Activated T-helper 1 cell treated with anti-CD3 and anti-CD28 coated beads, Interleukin-12 subunit alpha, Interleukin-12 subunit beta, Interleukin-2, Interleukin-4 antibody, amounts not matched to agents 30 ng/mL and 10 ng/mL and 1 ng/mL, durations not matched to agents 14 hours and 24 hours and 36 hours (primary cell): Measurements from ENCODE around the gene NAT16. TPM values are rescaled to one million over a fixed set of nuclear protein-coding genes. Genes with fewer than 3 reads are reported as not detected.
"Not testable (repeated sequence)": the region's sequence is repeated elsewhere in the genome, so short reads cannot be mapped to it uniquely, and the experiment has no call there.

Experiments used
- DNase-seq: peaks from one replicate; pipeline ENCODE4 v3.0.0; 2021; ENCODE audit warnings: low spot score
- H3K27ac Mint-ChIP-seq: one replicate; pipeline ENCODE4 v1.8.0; 2021; ENCODE audit warnings: mild to moderate bottlenecking, mixed read lengths
- H3K27me3 Mint-ChIP-seq: one replicate; pipeline ENCODE4 v1.8.0; 2022; ENCODE audit warnings: mild to moderate bottlenecking, moderate library complexity, mixed read lengths; ENCODE audit not compliant: insufficient read depth
- H3K36me3 Mint-ChIP-seq: one replicate; pipeline ENCODE4 v1.8.0; 2021; ENCODE audit warnings: low read depth, mixed read lengths
- H3K4me1 Mint-ChIP-seq: one replicate; pipeline ENCODE4 v1.8.0; 2021; ENCODE audit warnings: low read depth, mixed read lengths
- H3K4me3 Mint-ChIP-seq: one replicate; pipeline ENCODE4 v1.8.0; 2021; ENCODE audit warnings: mild to moderate bottlenecking, moderate library complexity, mixed read lengths
- H3K9me3 Mint-ChIP-seq: one replicate; pipeline ENCODE4 v1.8.0; 2021; ENCODE audit warnings: mixed read lengths
- intact Hi-C: fragments of 100-400 bp; cut with micrococcal nuclease; formaldehyde crosslinking; loops from one replicate; pipeline ENCODE4 v1.15.1; 2024
- total RNA-seq: library from RNA; stranded (reverse); gene quantifications from 2 replicates; pipeline ENCODE4 v1.2.3, GENCODE V29; 2022

Gene NAT16
- total RNA-seq, 1 donor from 2014 or later, result 0.08 TPM

DNA sequence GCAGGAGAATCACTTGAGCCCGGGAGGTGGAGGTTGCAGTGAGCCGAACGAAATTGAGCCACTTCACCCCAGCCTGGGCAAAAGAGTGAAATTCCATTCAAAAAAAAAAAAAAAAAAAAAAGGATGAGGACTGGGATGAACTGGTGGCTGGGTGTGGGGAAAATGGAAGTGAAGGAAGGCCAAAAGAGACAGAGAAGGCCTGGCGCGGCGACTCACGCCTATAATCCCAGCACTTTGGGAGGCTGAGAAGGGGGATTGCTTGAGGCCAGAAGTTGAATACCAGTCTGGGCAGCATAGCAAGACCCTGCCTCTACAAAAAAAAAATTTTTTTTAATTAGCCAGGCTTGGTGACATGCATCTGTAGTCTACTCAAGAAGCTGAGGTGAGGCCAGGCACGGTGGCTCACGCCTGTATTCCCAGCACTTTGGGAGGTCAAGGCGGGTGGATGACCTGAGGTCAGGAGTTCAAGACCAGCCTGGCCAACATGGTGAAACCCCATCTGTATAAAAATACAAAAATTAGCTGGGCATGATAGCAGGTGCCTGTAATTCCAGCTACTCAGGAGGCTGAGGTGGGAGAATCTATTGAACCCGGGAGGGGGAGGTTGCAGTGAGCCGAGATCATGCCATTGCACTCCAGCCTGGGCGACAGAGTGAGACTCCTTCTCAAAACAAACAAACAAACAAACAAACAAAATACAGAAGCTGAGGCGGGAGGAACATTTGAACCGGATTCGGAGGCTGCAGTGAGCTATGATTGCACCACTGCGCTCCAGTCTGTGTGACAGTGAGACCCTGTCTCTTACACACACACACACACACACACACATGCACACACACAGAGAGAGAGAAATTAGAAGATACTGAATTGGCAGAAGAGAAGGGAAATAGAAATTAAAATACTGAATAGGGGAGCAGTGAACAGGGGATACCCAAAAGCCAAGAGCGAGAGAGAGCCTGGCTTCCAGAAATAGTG lies 47.2 kb downstream of the NAT16 start:
- H3K4me3 Mint-ChIP-seq, intact Hi-C loops, H3K9me3 Mint-ChIP-seq, DNase-seq, H3K27ac Mint-ChIP-seq, H3K36me3 Mint-ChIP-seq: not testable (repeated sequence)
- Mint-ChIP-seq H3K27me3 (peaks cover 41% of the 10 kb centered on the region), H3K4me1 (peaks cover 32% of the 10 kb centered on the region)

GRCh38 chr7:101129603-101130117 lies 50.4 kb downstream of the NAT16 start:
- intact Hi-C loops, result no loop called here
- H3K9me3 Mint-ChIP-seq, result no peaks in the 10 kb centered on the region
- peaks cover 2% of the 10 kb centered on the region for H3K36me3 Mint-ChIP-seq
- peaks cover 43% of the 10 kb centered on the region for H3K27me3 Mint-ChIP-seq
- peaks cover 42% of the 10 kb centered on the region for H3K4me1 Mint-ChIP-seq
- H3K4me3 Mint-ChIP-seq, result no peak overlapping the region
- H3K27ac Mint-ChIP-seq, result no peak overlapping the region
- DNase-seq, result no peak

- Mint-ChIP-seq H3K4me3 (no peak overlapping the region), H3K27ac (no peak overlapping the region), H3K9me3 (no peaks in the 10 kb centered on the region), H3K27me3 (peaks cover 47% of the 10 kb centered on the region), H3K36me3 (peaks cover 2% of the 10 kb centered on the region), H3K4me1 (peaks cover 34% of the 10 kb centered on the region)
- DNase-seq, result no peak
- intact Hi-C loops, result no loop called here
These were observed 51.9 kb downstream of the NAT16 start for GRCh38 chr7:101128040-101128834.

GRCh38 chr7:101127460-101128039 lies 52.5 kb downstream of the NAT16 start:
- no peak overlapping the region for H3K27ac Mint-ChIP-seq
- no peak for DNase-seq
- H3K36me3 Mint-ChIP-seq, result peaks cover 2% of the 10 kb centered on the region
- intact Hi-C loops, result no loop called here
- peaks cover 50% of the 10 kb centered on the region for H3K27me3 Mint-ChIP-seq
- H3K4me1 Mint-ChIP-seq, result peaks cover 36% of the 10 kb centered on the region
- H3K9me3 Mint-ChIP-seq, result no peaks in the 10 kb centered on the region
- peak overlapping the region; percentile 62 for H3K4me3 Mint-ChIP-seq

- DNase-seq, result peak; percentile 47
- H3K4me3 Mint-ChIP-seq, result peak within 1 kb of the TSS; percentile 62
- H3K4me1 Mint-ChIP-seq, result peaks cover 43% of the 10 kb centered on the region
- peaks cover 2% of the 10 kb centered on the region for H3K36me3 Mint-ChIP-seq
- H3K9me3 Mint-ChIP-seq, result no peaks in the 10 kb centered on the region
- peaks cover 49% of the 10 kb centered on the region for H3K27me3 Mint-ChIP-seq
- H3K27ac Mint-ChIP-seq, result peak within 1 kb of the TSS; percentile 58
- intact Hi-C loops, result no loop called here
These were observed 53.2 kb downstream of the NAT16 start, which contains the start of gene SERPINE1 for GRCh38 chr7:101126651-101127459. SERPINE1 (plus strand) TSS chr7:101127104; CDS start chr7:101128394, 1,290 bp downstream.

GRCh38 chr7:101125989-101126650 lies 54.0 kb downstream of the NAT16 start:
- Mint-ChIP-seq H3K27me3 (peaks cover 49% of the 10 kb centered on the region), H3K4me3 (no peak overlapping the region), H3K9me3 (no peaks in the 10 kb centered on the region), H3K27ac (peak overlapping the region; percentile 58), H3K4me1 (peaks cover 44% of the 10 kb centered on the region), H3K36me3 (no peaks in the 10 kb centered on the region)
- intact Hi-C loops, result no loop called here
- DNase-seq, result no peak

- H3K4me3 Mint-ChIP-seq, result peak overlapping the region; percentile 34
These were observed 55.6 kb downstream of the NAT16 start for GRCh38 chr7:101124376-101125056.

DNA sequence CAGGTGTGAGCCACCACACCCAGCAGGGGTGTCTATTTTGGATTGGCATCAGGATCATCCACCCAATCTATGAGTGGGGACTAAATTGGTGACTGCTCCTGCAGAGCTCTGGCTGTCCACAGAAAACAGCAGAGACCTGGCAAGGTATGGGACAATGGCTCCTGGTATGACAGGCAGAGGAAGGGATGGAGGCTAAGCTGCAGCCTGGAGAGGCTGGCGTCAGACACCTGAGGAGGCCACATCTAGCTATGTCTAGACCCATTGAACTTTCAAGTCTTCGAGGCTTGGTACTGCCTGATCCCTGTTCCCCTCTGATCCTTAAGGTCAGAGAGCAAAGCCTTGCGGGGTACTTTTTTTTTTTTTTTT lies 56.4 kb downstream of the NAT16 start:
- Mint-ChIP-seq H3K27me3 (peaks cover 43% of the 10 kb centered on the region), H3K9me3 (no peaks in the 10 kb centered on the region), H3K4me1 (peaks cover 44% of the 10 kb centered on the region), H3K36me3 (no peaks in the 10 kb centered on the region), H3K4me3 (no peak overlapping the region), H3K27ac (no peak overlapping the region)
- DNase-seq, result no peak
- intact Hi-C loops, result loop anchor here (2.0 kb wide), 1 partner anchor 13 kb away; no protein-coding TSS in a partner anchor

More at GRCh38 chr7:101124376-101125056, 55.6 kb downstream of the NAT16 start:
- no peaks in the 10 kb centered on the region for H3K9me3 Mint-ChIP-seq
- no peak for DNase-seq
- H3K27me3 Mint-ChIP-seq, result peaks cover 47% of the 10 kb centered on the region
- H3K4me1 Mint-ChIP-seq, result peaks cover 44% of the 10 kb centered on the region
- intact Hi-C loops, result no loop called here
- no peaks in the 10 kb centered on the region for H3K36me3 Mint-ChIP-seq
- H3K27ac Mint-ChIP-seq, result peak overlapping the region; percentile 82

DNA sequence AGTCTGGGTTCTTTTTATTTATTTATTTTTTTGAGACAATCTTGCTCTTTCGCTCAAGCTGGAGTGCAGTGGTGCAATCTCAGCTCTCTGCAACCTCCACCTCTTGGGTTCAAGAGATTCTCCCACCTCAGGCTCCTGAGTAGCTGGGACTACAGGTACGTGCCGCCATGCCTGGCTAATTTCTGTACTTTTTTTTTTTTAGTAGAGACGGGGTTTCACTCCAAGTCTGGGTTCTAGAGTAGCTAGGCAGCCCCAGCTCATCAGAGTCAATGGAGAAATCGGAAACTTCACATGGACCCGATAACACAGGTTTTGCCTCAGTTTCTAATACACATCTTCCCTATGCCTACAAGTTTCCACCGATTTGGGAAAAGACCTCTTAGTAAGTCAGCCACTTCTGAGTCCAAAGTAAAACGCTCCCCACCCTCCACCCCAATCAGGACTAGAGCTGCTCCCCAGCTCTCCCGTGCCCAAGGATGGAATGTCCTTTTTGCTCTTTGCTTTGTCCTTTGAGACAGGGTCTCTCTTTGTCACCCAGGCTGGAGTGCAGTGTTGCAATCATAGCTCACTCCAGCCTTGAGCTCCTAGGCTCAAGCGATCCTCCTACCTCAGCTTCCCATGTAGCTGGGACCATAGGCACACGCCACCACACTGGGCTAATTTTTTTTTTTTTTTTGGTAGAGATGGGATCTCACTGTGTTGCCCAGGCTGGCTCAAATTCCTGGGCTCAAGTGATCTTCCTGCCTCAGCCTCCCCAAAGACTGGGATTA lies 57.0 kb downstream of the NAT16 start:
- intact Hi-C loops, result loop anchor here (2.0 kb wide), 1 partner anchor 14 kb away; no protein-coding TSS in a partner anchor
- DNase-seq, result no peak
- peak overlapping the region; percentile 1 for H3K4me3 Mint-ChIP-seq
- H3K4me1 Mint-ChIP-seq, result peaks cover 44% of the 10 kb centered on the region
- H3K9me3 Mint-ChIP-seq, result no peaks in the 10 kb centered on the region
- no peaks in the 10 kb centered on the region for H3K36me3 Mint-ChIP-seq
- H3K27ac Mint-ChIP-seq, result no peak overlapping the region
- peaks cover 47% of the 10 kb centered on the region for H3K27me3 Mint-ChIP-seq

DNA sequence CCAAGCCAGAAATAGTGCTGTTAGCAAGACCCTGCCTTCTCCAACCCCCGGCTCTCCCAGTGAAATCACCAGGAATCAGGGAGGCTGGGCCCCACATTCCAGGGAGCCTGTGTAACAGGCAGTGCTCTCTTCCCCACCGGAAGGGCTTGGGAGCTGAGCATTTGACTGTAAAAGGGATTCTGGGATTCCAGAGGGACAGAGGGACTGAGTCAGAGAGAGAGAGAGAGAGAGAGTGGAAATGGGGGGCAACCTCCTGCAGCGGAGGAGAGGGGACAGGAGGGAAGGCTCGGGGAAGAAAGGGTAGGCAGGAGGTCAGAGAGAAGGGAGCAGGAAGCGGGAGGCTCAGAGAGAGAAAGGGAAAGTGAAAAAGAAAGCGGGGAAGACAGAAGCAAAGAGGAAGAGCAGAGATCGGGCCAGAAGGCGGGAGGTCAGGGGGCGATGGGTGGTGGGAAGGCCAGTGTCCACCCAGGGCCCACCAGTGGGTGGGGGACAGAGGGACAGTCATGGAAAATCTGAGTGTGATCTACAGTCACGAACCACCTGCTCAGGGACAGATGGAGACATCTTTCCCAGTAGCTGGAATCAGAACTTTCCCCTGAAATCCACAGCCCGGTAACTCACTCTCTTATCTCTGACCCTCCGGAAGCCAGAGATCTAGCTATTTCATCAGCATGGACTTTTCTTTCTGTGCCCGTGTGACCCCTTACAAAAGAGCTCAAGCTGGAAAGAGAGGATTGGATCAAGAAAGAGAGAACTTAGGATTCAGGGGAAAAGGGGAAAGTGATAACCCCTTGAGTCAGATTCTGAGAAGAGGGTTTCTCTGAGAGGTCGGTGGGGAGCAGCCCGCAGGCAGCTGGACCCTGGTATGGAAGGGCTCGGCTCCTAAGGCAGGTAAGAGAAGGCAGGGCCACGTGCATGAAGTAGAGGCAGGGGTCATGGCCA lies 57.8 kb downstream of the NAT16 start:
- peaks cover 41% of the 10 kb centered on the region for H3K27me3 Mint-ChIP-seq
- H3K4me1 Mint-ChIP-seq, result peaks cover 41% of the 10 kb centered on the region
- DNase-seq, result no peak
- peak overlapping the region; percentile 58 for H3K4me3 Mint-ChIP-seq
- no peaks in the 10 kb centered on the region for H3K9me3 Mint-ChIP-seq
- intact Hi-C loops, result loop anchor here (2.0 kb wide), 1 partner anchor 15 kb away; no protein-coding TSS in a partner anchor
- H3K36me3 Mint-ChIP-seq, result no peaks in the 10 kb centered on the region
- peak overlapping the region; percentile 50 for H3K27ac Mint-ChIP-seq
